HepG2 (cell line): ENCODE data around the gene ARL2. TPM values are rescaled to one million over a fixed set of nuclear protein-coding genes. Genes with fewer than 3 reads are reported as not detected.

ENCODE experiments used
- ATRX ChIP-seq: sonication (generic); formaldehyde crosslinking; IDR thresholded peaks from 2 replicates; pipeline ENCODE4 v1.4.0; 2020; ENCODE audit warnings: missing genetic modification reagents, borderline replicate concordance
- DR1 ChIP-seq: sonication (generic); formaldehyde crosslinking; IDR thresholded peaks from 2 replicates; pipeline ENCODE4 v1.8.0; 2021; ENCODE audit warnings: mild to moderate bottlenecking, missing genetic modification reagents, inconsistent platforms
- GATA4 ChIP-seq: sonication (generic); IDR thresholded peaks from 2 replicates; pipeline ENCODE4 v1.6.1; 2016; ENCODE audit warnings: antibody characterized with exemption, low read depth, borderline replicate concordance
- SCMH1 ChIP-seq: sonication (generic); formaldehyde crosslinking; IDR thresholded peaks from 2 replicates; pipeline ENCODE4 v1.9.0; 2021; ENCODE audit warnings: missing genetic modification reagents, mild to moderate bottlenecking, borderline replicate concordance
- SMARCC2 ChIP-seq: fragments of 450-650 bp; IDR thresholded peaks from 2 replicates; pipeline ENCODE4 v1.6.1; 2017; ENCODE audit warnings: antibody characterized with exemption, mild to moderate bottlenecking
- SMARCE1 ChIP-seq: fragments of 450-650 bp; IDR thresholded peaks from 2 replicates; pipeline ENCODE4 v1.6.1; 2017; ENCODE audit warnings: borderline replicate concordance
- TAF15 ChIP-seq: fragments of 200-400 bp; formaldehyde crosslinking; IDR thresholded peaks from one replicate; pipeline ENCODE4 v1.6.1; 2018; ENCODE audit warnings: mild to moderate bottlenecking, low read depth, low read length; ENCODE audit not compliant: poor library complexity, severe bottlenecking
- TGIF2 ChIP-seq: IDR thresholded peaks from 2 replicates; pipeline ENCODE4 v1.6.1; 2016; ENCODE audit warnings: control low read depth, missing compliant biosample characterization
- ZNF251 ChIP-seq: sonication (generic); formaldehyde crosslinking; IDR thresholded peaks from 2 replicates; pipeline ENCODE4 v1.9.0; 2021; ENCODE audit warnings: mild to moderate bottlenecking, missing genetic modification reagents
- ZNF496 ChIP-seq: sonication (generic); formaldehyde crosslinking; IDR thresholded peaks from 2 replicates; pipeline ENCODE4 v1.8.1; 2023; ENCODE audit warnings: mild to moderate bottlenecking, moderate library complexity, missing genetic modification reagents; ENCODE audit not compliant: insufficient replicate concordance
- ZNF614 ChIP-seq: IDR thresholded peaks from 2 replicates; pipeline ENCODE4 v1.6.1; 2018; ENCODE audit warnings: missing biosample characterization, missing genetic modification reagents, inconsistent platforms, borderline replicate concordance
- ZNF703 ChIP-seq: sonication (generic); formaldehyde crosslinking; IDR thresholded peaks from 2 replicates; pipeline ENCODE4 v1.5.1; 2020; ENCODE audit warnings: missing genetic modification reagents, mild to moderate bottlenecking, moderate library complexity, borderline replicate concordance
- polyA plus RNA-seq, 8 experiments: library from polyadenylated mRNA; depleted of rRNA in 3 of 8; stranded (reverse) in 7 of 8; unstranded in 1 of 8; fragments of >200 nt; fragmentation: Illumina TruSeq in 4 of 8; extraction: Trizol in 4 of 8; gene quantifications; 2 replicates each; pipeline versions ENCODE4 v1.2.1 to v1.2.3, GENCODE V29; 2011 to 2016; ENCODE audit warnings: low read depth in 4 of 8, missing spikeins in 1 of 8, mixed read lengths in 1 of 8; ENCODE audit not compliant: insufficient read depth in 1 of 8
- total RNA-seq, 5 experiments: library from RNA; depleted of rRNA; stranded (reverse); fragments of >200 nt; fragmentation: Illumina TruSeq; extraction: Trizol; gene quantifications; 2 replicates each; pipeline ENCODE4 v1.2.3, GENCODE V29; 2016; ENCODE audit warnings: low read depth in 1 of 5
- TF ChIP-seq, protein P1 (sequence below): sonication (generic); formaldehyde crosslinking; IDR thresholded peaks from 2 replicates; pipeline ENCODE4 v1.8.1; 2023; ENCODE audit warnings: mild to moderate bottlenecking, missing genetic modification reagents, borderline replicate concordance
- TF ChIP-seq, protein P2 (sequence below): sonication (generic); formaldehyde crosslinking; IDR thresholded peaks from 2 replicates; pipeline ENCODE4 v1.8.1; 2023; ENCODE audit warnings: mild to moderate bottlenecking, moderate library complexity, missing genetic modification reagents
- TF ChIP-seq, protein P3 (sequence below): sonication (generic); formaldehyde crosslinking; IDR thresholded peaks from 2 replicates; pipeline ENCODE4 v1.8.1; 2023; ENCODE audit warnings: missing genetic modification reagents, mild to moderate bottlenecking, borderline replicate concordance
- TF ChIP-seq, protein P4 (sequence below): sonication (generic); formaldehyde crosslinking; IDR thresholded peaks from 2 replicates; pipeline ENCODE4 v1.9.0; 2021; ENCODE audit warnings: missing genetic modification reagents, mild to moderate bottlenecking, borderline replicate concordance
- TF ChIP-seq, protein P5 (sequence below): sonication (generic); formaldehyde crosslinking; IDR thresholded peaks from 2 replicates; pipeline ENCODE4 v1.4.0; 2020; ENCODE audit warnings: missing genetic modification reagents
- TF ChIP-seq, protein P6 (sequence below): sonication (generic); formaldehyde crosslinking; IDR thresholded peaks from 2 replicates; pipeline ENCODE4 v1.8.0; 2022; ENCODE audit warnings: mild to moderate bottlenecking, missing genetic modification reagents, borderline replicate concordance
- TF ChIP-seq, protein P7 (sequence below): sonication (generic); formaldehyde crosslinking; IDR thresholded peaks from 2 replicates; pipeline ENCODE4 v1.4.0; 2020; ENCODE audit warnings: missing genetic modification reagents

Gene ARL2
- total and polyA plus RNA-seq, 2 of the 13 experiments (the other 11 are each of a cell fraction or from before 2014, with no cell fraction given) = 82.9 to 84.4 TPM

DNA sequence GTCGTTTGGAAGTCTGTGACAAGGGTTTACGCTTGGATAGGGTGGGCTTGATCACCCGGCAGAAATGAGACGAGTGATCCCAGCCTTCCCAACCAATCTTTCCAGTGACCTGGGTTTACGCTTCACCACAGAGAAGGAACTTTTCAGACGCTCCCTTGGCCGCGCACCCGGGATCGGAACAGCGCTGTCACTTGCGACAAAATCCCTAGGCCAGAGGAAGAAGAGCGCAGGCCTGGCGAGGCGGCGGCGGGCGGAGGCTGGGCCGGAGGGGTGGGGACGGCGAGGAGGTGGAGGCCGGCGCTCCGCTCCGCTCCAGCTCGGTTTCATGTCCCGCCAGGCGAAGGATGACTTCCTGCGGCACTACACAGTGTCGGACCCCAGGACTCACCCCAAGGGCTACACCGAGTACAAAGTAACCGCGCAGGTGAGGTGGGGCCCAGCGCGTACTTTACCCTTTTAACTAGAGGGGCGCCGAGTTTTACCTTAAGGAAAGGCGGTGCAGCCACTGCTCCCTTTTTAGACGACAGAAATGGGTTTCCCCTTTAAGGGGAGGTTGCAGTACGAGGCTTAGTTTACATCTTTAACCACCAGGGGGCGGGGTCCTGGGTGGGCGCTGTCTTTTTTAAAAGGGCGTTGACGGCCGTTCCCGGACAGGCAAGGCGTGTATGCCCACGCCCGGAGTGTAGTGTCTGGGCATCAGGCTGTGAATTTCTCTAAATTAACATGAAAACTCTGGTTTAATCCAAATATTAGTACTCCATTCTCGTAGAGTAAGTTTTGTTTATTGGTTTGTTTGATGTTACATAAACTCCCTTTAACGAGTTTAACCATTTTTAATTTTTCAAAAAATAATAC lies 13.5 kb downstream of the ARL2 start, which contains the start of gene SNX15 (continued):
- TF ChIP-seq ZNF251 (no peak), DR1 (CRISPR knock-in tag) (peak; percentile 64; the same call in 1 of the 2 replicates), ZNF614 (CRISPR knock-in tag) (no peak), SMARCE1 (no peak), GATA4 (no peak), ZNF703 (CRISPR knock-in tag) (no peak), ATRX (CRISPR knock-in tag) (no peak), TAF15 (no peak), SMARCC2 (no peak), ZNF496 (no peak), TGIF2 (peak; percentile 18; the same call in 1 of the 2 replicates), SCMH1 (CRISPR knock-in tag) (no peak)
- TF ChIP-seq, protein P1, sequence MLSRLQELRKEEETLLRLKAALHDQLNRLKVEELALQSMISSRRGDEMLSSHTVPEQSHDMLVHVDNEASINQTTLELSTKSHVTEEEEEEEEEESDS (CRISPR knock-in tag) = peak; percentile 75; the same call in 1 of the 2 replicates
- TF ChIP-seq, protein P2, sequence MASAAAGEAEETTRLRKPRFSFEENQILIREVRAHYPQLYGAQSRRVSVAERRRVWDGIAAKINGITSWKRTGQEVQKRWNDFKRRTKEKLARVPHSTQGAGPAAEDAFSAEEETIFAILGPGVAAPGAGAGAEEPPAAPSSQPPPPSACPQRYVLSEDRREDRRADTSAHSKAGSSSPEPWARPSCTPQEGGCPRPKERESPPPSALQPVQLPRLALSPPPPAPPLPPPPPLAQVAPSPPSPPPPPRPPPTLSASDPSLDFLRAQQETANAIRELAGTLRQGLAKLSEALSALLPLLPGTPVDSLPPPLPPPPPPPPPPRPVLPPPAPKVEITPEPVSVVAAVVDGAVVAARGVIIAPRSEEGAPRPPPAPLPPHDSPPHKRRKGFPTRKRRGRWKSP = peak; percentile 88
- TF ChIP-seq, protein P3, sequence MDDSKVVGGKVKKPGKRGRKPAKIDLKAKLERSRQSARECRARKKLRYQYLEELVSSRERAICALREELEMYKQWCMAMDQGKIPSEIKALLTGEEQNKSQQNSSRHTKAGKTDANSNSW (CRISPR knock-in tag) = no peak
- TF ChIP-seq, protein P4, sequence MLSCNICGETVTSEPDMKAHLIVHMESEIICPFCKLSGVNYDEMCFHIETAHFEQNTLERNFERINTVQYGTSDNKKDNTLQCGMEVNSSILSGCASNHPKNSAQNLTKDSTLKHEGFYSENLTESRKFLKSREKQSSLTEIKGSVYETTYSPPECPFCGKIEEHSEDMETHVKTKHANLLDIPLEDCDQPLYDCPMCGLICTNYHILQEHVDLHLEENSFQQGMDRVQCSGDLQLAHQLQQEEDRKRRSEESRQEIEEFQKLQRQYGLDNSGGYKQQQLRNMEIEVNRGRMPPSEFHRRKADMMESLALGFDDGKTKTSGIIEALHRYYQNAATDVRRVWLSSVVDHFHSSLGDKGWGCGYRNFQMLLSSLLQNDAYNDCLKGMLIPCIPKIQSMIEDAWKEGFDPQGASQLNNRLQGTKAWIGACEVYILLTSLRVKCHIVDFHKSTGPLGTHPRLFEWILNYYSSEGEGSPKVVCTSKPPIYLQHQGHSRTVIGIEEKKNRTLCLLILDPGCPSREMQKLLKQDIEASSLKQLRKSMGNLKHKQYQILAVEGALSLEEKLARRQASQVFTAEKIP = no peak
- TF ChIP-seq, protein P5, sequence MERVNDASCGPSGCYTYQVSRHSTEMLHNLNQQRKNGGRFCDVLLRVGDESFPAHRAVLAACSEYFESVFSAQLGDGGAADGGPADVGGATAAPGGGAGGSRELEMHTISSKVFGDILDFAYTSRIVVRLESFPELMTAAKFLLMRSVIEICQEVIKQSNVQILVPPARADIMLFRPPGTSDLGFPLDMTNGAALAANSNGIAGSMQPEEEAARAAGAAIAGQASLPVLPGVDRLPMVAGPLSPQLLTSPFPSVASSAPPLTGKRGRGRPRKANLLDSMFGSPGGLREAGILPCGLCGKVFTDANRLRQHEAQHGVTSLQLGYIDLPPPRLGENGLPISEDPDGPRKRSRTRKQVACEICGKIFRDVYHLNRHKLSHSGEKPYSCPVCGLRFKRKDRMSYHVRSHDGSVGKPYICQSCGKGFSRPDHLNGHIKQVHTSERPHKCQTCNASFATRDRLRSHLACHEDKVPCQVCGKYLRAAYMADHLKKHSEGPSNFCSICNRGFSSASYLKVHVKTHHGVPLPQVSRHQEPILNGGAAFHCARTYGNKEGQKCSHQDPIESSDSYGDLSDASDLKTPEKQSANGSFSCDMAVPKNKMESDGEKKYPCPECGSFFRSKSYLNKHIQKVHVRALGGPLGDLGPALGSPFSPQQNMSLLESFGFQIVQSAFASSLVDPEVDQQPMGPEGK = 0 out of 2 replicates have a peak, but pooled peaks have one; percentile 40
- TF ChIP-seq, protein P6, sequence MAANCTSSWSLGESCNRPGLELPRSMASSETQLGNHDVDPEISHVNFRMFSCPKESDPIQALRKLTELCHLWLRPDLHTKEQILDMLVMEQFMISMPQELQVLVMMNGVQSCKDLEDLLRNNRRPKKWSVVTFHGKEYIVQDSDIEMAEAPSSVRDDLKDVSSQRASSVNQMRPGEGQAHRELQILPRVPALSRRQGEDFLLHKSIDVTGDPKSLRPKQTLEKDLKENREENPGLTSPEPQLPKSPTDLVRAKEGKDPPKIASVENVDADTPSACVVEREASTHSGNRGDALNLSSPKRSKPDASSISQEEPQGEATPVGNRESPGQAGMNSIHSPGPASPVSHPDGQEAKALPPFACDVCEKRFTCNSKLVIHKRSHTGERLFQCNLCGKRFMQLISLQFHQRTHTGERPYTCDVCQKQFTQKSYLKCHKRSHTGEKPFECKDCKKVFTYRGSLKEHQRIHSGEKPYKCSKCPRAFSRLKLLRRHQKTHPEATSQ (CRISPR knock-in tag) = peak; percentile 5; the same call in 1 of the 2 replicates
- TF ChIP-seq, protein P7, sequence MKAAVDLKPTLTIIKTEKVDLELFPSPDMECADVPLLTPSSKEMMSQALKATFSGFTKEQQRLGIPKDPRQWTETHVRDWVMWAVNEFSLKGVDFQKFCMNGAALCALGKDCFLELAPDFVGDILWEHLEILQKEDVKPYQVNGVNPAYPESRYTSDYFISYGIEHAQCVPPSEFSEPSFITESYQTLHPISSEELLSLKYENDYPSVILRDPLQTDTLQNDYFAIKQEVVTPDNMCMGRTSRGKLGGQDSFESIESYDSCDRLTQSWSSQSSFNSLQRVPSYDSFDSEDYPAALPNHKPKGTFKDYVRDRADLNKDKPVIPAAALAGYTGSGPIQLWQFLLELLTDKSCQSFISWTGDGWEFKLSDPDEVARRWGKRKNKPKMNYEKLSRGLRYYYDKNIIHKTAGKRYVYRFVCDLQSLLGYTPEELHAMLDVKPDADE (CRISPR knock-in tag) = 0 out of 2 replicates have a peak, but pooled peaks have one; percentile 37
